Upper lobe of right lung (tissue), 1 donor: ENCODE measurements around the gene FBXO30. TPM values are rescaled to one million over a fixed set of nuclear protein-coding genes. Genes with fewer than 3 reads are reported as not detected.

Experiments
- ATAC-seq: fragments of 200-7000 bp; cut with Tn5 transposase; one replicate; pipeline ENCODE4 v1.9.1; 2020; ENCODE audit warnings: mild to moderate bottlenecking, moderate library complexity
- DNase-seq: peaks from one replicate; pipeline ENCODE4 v3.0.0-alpha.2; 2020
- H3K27ac ChIP-seq: fragments of 200-600 bp; one replicate; pipeline ENCODE4 v1.8.0; 2022
- H3K27me3 ChIP-seq: fragments of 200-600 bp; one replicate; pipeline ENCODE4 v1.8.0; 2022; ENCODE audit warnings: mild to moderate bottlenecking
- H3K36me3 ChIP-seq: fragments of 200-600 bp; one replicate; pipeline ENCODE4 v1.8.0; 2022
- H3K4me1 ChIP-seq: fragments of 200-600 bp; one replicate; pipeline ENCODE4 v1.8.0; 2022
- H3K4me3 ChIP-seq: fragments of 200-600 bp; one replicate; pipeline ENCODE4 v1.8.0; 2022; ENCODE audit warnings: mild to moderate bottlenecking
- H3K9me3 ChIP-seq: fragments of 200-600 bp; one replicate; pipeline ENCODE4 v1.8.0; 2022
- intact Hi-C: fragments of 100-400 bp; cut with DNase I; formaldehyde crosslinking; loops from one replicate; pipeline ENCODE4 v1.11.0; 2022
- total RNA-seq: library from RNA; stranded (reverse); fragmentation: NEBNext Ultra II Directional; extraction: Animal tissue kit (Norgen Biotek cat#: 25700); gene quantifications from one replicate; pipeline ENCODE4 v1.2.1, GENCODE V29; 2021
- TF ChIP-seq, protein P1 (sequence below): fragments of 200-600 bp; IDR thresholded peaks from one replicate; pipeline ENCODE4 v1.8.0; 2022; ENCODE audit warnings: antibody characterized with exemption
- donor health status: DM: no; HTN: yes; CAD: no; lungs with severe emphysema.

Gene FBXO30
- total RNA-seq, 1 donor from 2014 or later = 9.4 TPM

GRCh38 chr6:145789443-145789842 lies 25.2 kb downstream of the FBXO30 start:
- Histone ChIP-seq H3K4me1 (no peaks in the 10 kb centered on the region), H3K27ac (no peak overlapping the region), H3K36me3 (no peaks in the 10 kb centered on the region), H3K4me3 (no peak overlapping the region), H3K27me3 (no peaks in the 10 kb centered on the region), H3K9me3 (no peaks in the 10 kb centered on the region)
- no peak for ATAC-seq
- intact Hi-C loops = loop anchor here (10.0 kb wide), 1 partner anchor 55 kb away; the partner anchor contains the start of gene EPM2A
- DNase-seq = no peak
- TF ChIP-seq, protein P1, sequence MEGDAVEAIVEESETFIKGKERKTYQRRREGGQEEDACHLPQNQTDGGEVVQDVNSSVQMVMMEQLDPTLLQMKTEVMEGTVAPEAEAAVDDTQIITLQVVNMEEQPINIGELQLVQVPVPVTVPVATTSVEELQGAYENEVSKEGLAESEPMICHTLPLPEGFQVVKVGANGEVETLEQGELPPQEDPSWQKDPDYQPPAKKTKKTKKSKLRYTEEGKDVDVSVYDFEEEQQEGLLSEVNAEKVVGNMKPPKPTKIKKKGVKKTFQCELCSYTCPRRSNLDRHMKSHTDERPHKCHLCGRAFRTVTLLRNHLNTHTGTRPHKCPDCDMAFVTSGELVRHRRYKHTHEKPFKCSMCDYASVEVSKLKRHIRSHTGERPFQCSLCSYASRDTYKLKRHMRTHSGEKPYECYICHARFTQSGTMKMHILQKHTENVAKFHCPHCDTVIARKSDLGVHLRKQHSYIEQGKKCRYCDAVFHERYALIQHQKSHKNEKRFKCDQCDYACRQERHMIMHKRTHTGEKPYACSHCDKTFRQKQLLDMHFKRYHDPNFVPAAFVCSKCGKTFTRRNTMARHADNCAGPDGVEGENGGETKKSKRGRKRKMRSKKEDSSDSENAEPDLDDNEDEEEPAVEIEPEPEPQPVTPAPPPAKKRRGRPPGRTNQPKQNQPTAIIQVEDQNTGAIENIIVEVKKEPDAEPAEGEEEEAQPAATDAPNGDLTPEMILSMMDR = no peak

GRCh38 chr6:145787688-145788087 lies 26.9 kb downstream of the FBXO30 start:
- no peak overlapping the region for H3K4me3 ChIP-seq
- H3K9me3 ChIP-seq = no peaks in the 10 kb centered on the region
- no peak overlapping the region for H3K27ac ChIP-seq
- TF ChIP-seq, protein P1 = no peak
- intact Hi-C loops = loop anchor here (10.0 kb wide), 1 partner anchor 53 kb away; the partner anchor contains the start of gene EPM2A
- H3K27me3 ChIP-seq = no peaks in the 10 kb centered on the region
- no peaks in the 10 kb centered on the region for H3K36me3 ChIP-seq
- no peaks in the 10 kb centered on the region for H3K4me1 ChIP-seq
- no peak for ATAC-seq
- DNase-seq = no peak

DNA sequence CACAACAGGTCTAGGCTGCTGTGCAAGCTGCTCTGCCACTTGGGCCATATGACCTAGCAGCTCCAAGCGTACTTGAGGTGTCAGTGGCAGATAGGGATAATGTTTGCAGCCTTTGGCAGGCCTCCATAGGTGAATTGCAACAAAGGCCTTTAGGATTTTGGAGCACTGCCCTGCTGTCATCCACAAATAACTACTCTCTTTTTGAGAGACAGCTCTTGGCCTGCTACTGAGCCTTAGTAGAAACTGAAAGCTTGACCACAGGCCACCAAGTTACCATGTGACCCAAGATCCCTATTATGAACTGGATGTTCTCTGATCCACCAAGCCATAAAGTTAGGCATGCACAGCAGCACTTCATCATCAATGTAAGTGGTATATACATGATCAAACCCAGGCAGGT lies 29.9 kb downstream of the FBXO30 start:
- Histone ChIP-seq H3K27ac (no peak overlapping the region), H3K4me1 (no peaks in the 10 kb centered on the region), H3K36me3 (no peaks in the 10 kb centered on the region), H3K27me3 (no peaks in the 10 kb centered on the region), H3K4me3 (no peak overlapping the region), H3K9me3 (no peaks in the 10 kb centered on the region)
- intact Hi-C loops = loop anchor here (10.0 kb wide), 1 partner anchor 50 kb away; the partner anchor contains the start of gene EPM2A
- TF ChIP-seq, protein P1 = no peak
- ATAC-seq = no peak
- DNase-seq = no peak

DNA sequence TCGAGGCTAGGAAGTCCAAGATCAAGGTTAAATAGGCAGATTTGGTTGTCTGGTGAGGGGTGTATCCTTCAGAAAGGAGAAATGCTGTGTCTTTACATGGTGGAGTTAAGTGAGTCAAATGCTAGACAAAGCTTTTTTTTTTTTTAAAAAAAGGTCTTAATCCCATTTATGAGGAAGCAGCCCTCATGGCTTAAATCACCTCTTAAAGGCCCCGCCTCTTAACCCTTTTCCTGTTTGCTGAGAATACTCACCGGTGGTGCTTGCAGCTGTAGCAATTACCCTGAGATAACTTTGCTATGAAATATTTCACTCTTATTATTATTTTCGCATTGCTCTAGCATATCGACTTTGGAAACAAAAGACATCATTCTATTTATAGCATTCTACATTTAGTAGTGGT lies 30.8 kb downstream of the FBXO30 start:
- no peaks in the 10 kb centered on the region for H3K9me3 ChIP-seq
- no peak for ATAC-seq
- no peak overlapping the region for H3K4me3 ChIP-seq
- intact Hi-C loops = loop anchor here (10.0 kb wide), 1 partner anchor 49 kb away; the partner anchor contains the start of gene EPM2A
- no peaks in the 10 kb centered on the region for H3K36me3 ChIP-seq
- no peak overlapping the region for H3K27ac ChIP-seq
- DNase-seq = no peak
- TF ChIP-seq, protein P1 = no peak
- no peaks in the 10 kb centered on the region for H3K4me1 ChIP-seq
- H3K27me3 ChIP-seq = no peaks in the 10 kb centered on the region

DNA sequence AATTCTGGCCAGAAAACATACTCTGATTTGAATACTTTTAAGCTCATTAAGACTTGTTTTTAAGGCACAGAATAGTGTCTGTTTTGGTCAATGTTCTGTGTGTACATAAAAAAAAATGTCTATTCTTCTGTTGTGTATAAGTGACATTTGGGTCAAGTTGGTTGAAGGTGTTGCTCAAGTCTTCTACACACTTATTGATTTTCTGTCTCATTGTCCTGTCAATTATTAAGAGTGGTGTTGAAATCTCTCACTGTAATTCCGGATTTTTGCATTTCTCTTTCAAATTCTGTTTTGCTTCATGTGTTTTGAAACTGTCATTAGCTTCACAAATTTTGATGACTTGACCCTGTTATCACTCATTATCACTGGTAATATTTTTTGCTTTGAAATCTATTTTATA lies 41.7 kb downstream of the FBXO30 start:
- ATAC-seq (no peak), DNase-seq (no peak)
- Histone ChIP-seq H3K4me1 (no peaks in the 10 kb centered on the region), H3K4me3 (no peak overlapping the region), H3K36me3 (no peaks in the 10 kb centered on the region), H3K27ac (no peak overlapping the region), H3K27me3 (no peaks in the 10 kb centered on the region), H3K9me3 (no peaks in the 10 kb centered on the region)
- intact Hi-C loops = no loop called here
- TF ChIP-seq, protein P1 = no peak

GRCh38 chr6:145765449-145765848 lies 49.1 kb downstream of the FBXO30 start:
- H3K4me3 ChIP-seq = no peak overlapping the region
- no peak for ATAC-seq
- H3K27ac ChIP-seq = no peak overlapping the region
- no peaks in the 10 kb centered on the region for H3K36me3 ChIP-seq
- TF ChIP-seq, protein P1 = no peak
- no peaks in the 10 kb centered on the region for H3K9me3 ChIP-seq
- intact Hi-C loops = no loop called here
- H3K4me1 ChIP-seq = no peaks in the 10 kb centered on the region
- DNase-seq = no peak
- no peaks in the 10 kb centered on the region for H3K27me3 ChIP-seq
